ENCODE data around the gene MRO. TPM values are rescaled to one million over a fixed set of nuclear protein-coding genes. Genes with fewer than 3 reads are reported as not detected.
A peak's percentile ranks its signal among the peaks of the same experiment; 100 is the strongest.

Gene MRO
- total and polyA plus RNA-seq, 2 donors (not counting 1 experiment from before 2014, with no cell fraction given), result under 0.01 to 0.02 TPM

GRCh38 chr18:50847192-50847591 is 27.4 kb upstream of the MRO start:
- no peak overlapping the region for H3K27ac ChIP-seq (ENCODE audit: insufficient read depth, low read length)
- H3K4me2 ChIP-seq (ENCODE audit: extremely low read depth, insufficient read depth, low read length), result no peak overlapping the region
- no peaks in the 10 kb centered on the region for H3K79me2 ChIP-seq (ENCODE audit: control insufficient read depth, insufficient read depth, low read length)
- no peaks in the 10 kb centered on the region for H3K36me3 ChIP-seq (ENCODE audit: control insufficient read depth, insufficient read depth, low read length)
- no peaks in the 10 kb centered on the region for H3K9me3 ChIP-seq (ENCODE audit: control insufficient read depth, insufficient read depth, low read depth, low read length)
- H3K4me3 ChIP-seq (replicated peaks in 1 of 4; ENCODE audit: control extremely low read depth in 1 of 4, insufficient read depth in 1 of 4, low read depth in 3 of 4, low read length in 4 of 4), result no peak overlapping the region
- H3K27me3 ChIP-seq (ENCODE audit: control insufficient read depth, insufficient read depth, low read length), result no peaks in the 10 kb centered on the region
- no peaks in the 10 kb centered on the region for H3K4me1 ChIP-seq (ENCODE audit: control insufficient read depth, extremely low read depth, insufficient read depth, low read length)
- no peak overlapping the region for H2AFZ ChIP-seq (ENCODE audit: low read length)
- H3K9ac ChIP-seq (ENCODE audit: insufficient read depth, low read length), result no peak overlapping the region
- no peak for TF ChIP-seq CTCF (conservative IDR thresholded peaks at IDR 0.05 in 1 of 2, IDR thresholded peaks at IDR 0.05 in 1 of 2; ENCODE audit: low read depth in 1 of 2, low read length in 2 of 2)
- no peak for TF ChIP-seq EZH2 (IDR thresholded peaks at IDR 0.05; ENCODE audit: low read length, missing control alignments)
- DNase-seq (ENCODE audit: low read depth in 2 of 2), result peak; percentile 26 to 89
- H4K20me1 ChIP-seq (ENCODE audit: control insufficient read depth, extremely low read depth, insufficient read depth, low read length), result no peaks in the 10 kb centered on the region

- H3K9me3 ChIP-seq (ENCODE audit: control insufficient read depth, insufficient read depth, low read depth, low read length), result no peaks in the 10 kb centered on the region
- no peaks in the 10 kb centered on the region for H3K79me2 ChIP-seq (ENCODE audit: control insufficient read depth, insufficient read depth, low read length)
- no peak overlapping the region for H3K4me2 ChIP-seq (ENCODE audit: extremely low read depth, insufficient read depth, low read length)
- no peak overlapping the region for H3K9ac ChIP-seq (ENCODE audit: insufficient read depth, low read length)
- no peak overlapping the region for H3K4me3 ChIP-seq (replicated peaks in 1 of 4; ENCODE audit: control extremely low read depth in 1 of 4, insufficient read depth in 1 of 4, low read depth in 3 of 4, low read length in 4 of 4)
- H3K36me3 ChIP-seq (ENCODE audit: control insufficient read depth, insufficient read depth, low read length), result no peaks in the 10 kb centered on the region
- H3K27ac ChIP-seq (ENCODE audit: insufficient read depth, low read length), result no peak overlapping the region
- no peaks in the 10 kb centered on the region for H4K20me1 ChIP-seq (ENCODE audit: control insufficient read depth, extremely low read depth, insufficient read depth, low read length)
- H2AFZ ChIP-seq (ENCODE audit: low read length), result no peak overlapping the region
- no peaks in the 10 kb centered on the region for H3K4me1 ChIP-seq (ENCODE audit: control insufficient read depth, extremely low read depth, insufficient read depth, low read length)
- no peaks in the 10 kb centered on the region for H3K27me3 ChIP-seq (ENCODE audit: control insufficient read depth, insufficient read depth, low read length)
- no peak for DNase-seq (ENCODE audit: low read depth in 2 of 2)
- no peak for TF ChIP-seq EZH2 (IDR thresholded peaks at IDR 0.05; ENCODE audit: low read length, missing control alignments)
- TF ChIP-seq CTCF (conservative IDR thresholded peaks at IDR 0.05 in 1 of 2, IDR thresholded peaks at IDR 0.05 in 1 of 2; ENCODE audit: low read depth in 1 of 2, low read length in 2 of 2), result no peak
Measured at GRCh38 chr18:50844960-50845359, 25.1 kb upstream of the MRO start.

GRCh38 chr18:50844554-50844953 is 24.7 kb upstream of the MRO start:
- Histone ChIP-seq H3K4me2 (ENCODE audit: extremely low read depth, insufficient read depth, low read length) (no peak overlapping the region), H3K79me2 (ENCODE audit: control insufficient read depth, insufficient read depth, low read length) (no peaks in the 10 kb centered on the region), H3K9me3 (ENCODE audit: control insufficient read depth, insufficient read depth, low read depth, low read length) (no peaks in the 10 kb centered on the region), H2AFZ (ENCODE audit: low read length) (no peak overlapping the region), H3K4me3 (replicated peaks in 1 of 4; ENCODE audit: control extremely low read depth in 1 of 4, insufficient read depth in 1 of 4, low read depth in 3 of 4, low read length in 4 of 4) (no peak overlapping the region), H3K27ac (ENCODE audit: insufficient read depth, low read length) (no peak overlapping the region), H4K20me1 (ENCODE audit: control insufficient read depth, extremely low read depth, insufficient read depth, low read length) (no peaks in the 10 kb centered on the region), H3K4me1 (ENCODE audit: control insufficient read depth, extremely low read depth, insufficient read depth, low read length) (no peaks in the 10 kb centered on the region), H3K27me3 (ENCODE audit: control insufficient read depth, insufficient read depth, low read length) (no peaks in the 10 kb centered on the region), H3K36me3 (ENCODE audit: control insufficient read depth, insufficient read depth, low read length) (no peaks in the 10 kb centered on the region), H3K9ac (ENCODE audit: insufficient read depth, low read length) (no peak overlapping the region)
- no peak for TF ChIP-seq EZH2 (IDR thresholded peaks at IDR 0.05; ENCODE audit: low read length, missing control alignments)
- no peak for DNase-seq (ENCODE audit: low read depth in 2 of 2)

Data from fibroblast of lung (primary cell).